Stimulated activated CD8-positive, alpha-beta memory T cell treated with anti-CD3 and anti-CD28 coated beads, Interleukin-4, amount 100 ng/mL, for 1 hour (primary cell): ENCODE results near the gene MEX3D.

ENCODE experiments used
- DNase-seq, 2 donors: peaks; one replicate each; pipeline ENCODE4 v3.0.0-alpha.2; 2020; ENCODE audit warnings: low read depth in 2 of 2, low spot score in 1 of 2

Gene MEX3D

GRCh38 chr19:1574354-1575136 lies 6.4 kb upstream of the MEX3D start:
- DNase-seq = no peak

GRCh38 chr19:1572795-1573194 lies 4.7 kb upstream of the MEX3D start:
- DNase-seq = no peak

GRCh38 chr19:1571358-1571757 lies 3.2 kb upstream of the MEX3D start:
- DNase-seq = no peak

- no peak for DNase-seq
These were observed 2.7 kb upstream of the MEX3D start for GRCh38 chr19:1570836-1571235.

- DNase-seq = no peak
These were observed 1.9 kb upstream of the MEX3D start for GRCh38 chr19:1569997-1570396.

- DNase-seq = no peak
These were observed 287 bp downstream of the MEX3D start for GRCh38 chr19:1567848-1568227.

GRCh38 chr19:1567116-1567847 lies 843 bp downstream of the MEX3D start:
- DNase-seq = no peak

- DNase-seq = no peak
These were observed 1.6 kb downstream of the MEX3D start for GRCh38 chr19:1566392-1567115.

- DNase-seq = no peak
These were observed 4.9 kb downstream of the MEX3D start for GRCh38 chr19:1563251-1563650.

- DNase-seq = no peak
These were observed 6.8 kb downstream of the MEX3D start for GRCh38 chr19:1561236-1561842.

GRCh38 chr19:1560286-1560882 lies 7.7 kb downstream of the MEX3D start:
- DNase-seq = no peak

- no peak for DNase-seq
These were observed 9.6 kb downstream of the MEX3D start for GRCh38 chr19:1558552-1558951.

GRCh38 chr19:1556390-1557070 lies 11.6 kb downstream of the MEX3D start:
- DNase-seq = no peak

- no peak for DNase-seq
These were observed 12.4 kb downstream of the MEX3D start for GRCh38 chr19:1555487-1556389.

GRCh38 chr19:1554968-1555367 lies 13.2 kb downstream of the MEX3D start:
- no peak for DNase-seq

GRCh38 chr19:1553415-1553814 lies 14.7 kb downstream of the MEX3D start:
- no peak for DNase-seq

- DNase-seq = no peak
These were observed 16.8 kb downstream of the MEX3D start for GRCh38 chr19:1551068-1552040.

GRCh38 chr19:1549332-1549945 lies 18.7 kb downstream of the MEX3D start:
- DNase-seq = no peak
